Stimulated activated CD4-positive, alpha-beta T cell treated with anti-CD3 and anti-CD28 coated beads, Interleukin-4, amount 100 ng/mL, for 1 hour (primary cell): ENCODE data around the gene NMRAL1.

Experiments used
- DNase-seq: peaks from one replicate; pipeline ENCODE4 v3.0.0-alpha.2; 2020

The NMRAL1 gene

GRCh38 chr16:4463522-4464163, 10.8 kb downstream of the NMRAL1 start:
- DNase-seq: no peak

GRCh38 chr16:4461250-4462085, 13.0 kb downstream of the NMRAL1 start:
- DNase-seq: no peak

- DNase-seq: no peak
Observed at GRCh38 chr16:4460936-4461249, 13.5 kb downstream of the NMRAL1 start.

- no peak for DNase-seq
Observed at GRCh38 chr16:4455951-4456350, 18.5 kb downstream of the NMRAL1 start.

GRCh38 chr16:4455081-4455480, 19.3 kb downstream of the NMRAL1 start:
- DNase-seq: no peak

GRCh38 chr16:4454623-4455022, 19.8 kb downstream of the NMRAL1 start:
- no peak for DNase-seq

GRCh38 chr16:4452674-4453073, 21.8 kb downstream of the NMRAL1 start:
- no peak for DNase-seq

GRCh38 chr16:4450931-4451519, 23.4 kb downstream of the NMRAL1 start:
- no peak for DNase-seq

GRCh38 chr16:4450430-4450829, 24.0 kb downstream of the NMRAL1 start:
- DNase-seq: no peak

- DNase-seq: no peak
Observed at GRCh38 chr16:4443986-4444385, 30.4 kb downstream of the NMRAL1 start.

- no peak for DNase-seq
Observed at GRCh38 chr16:4443271-4443670, 31.2 kb downstream of the NMRAL1 start.

GRCh38 chr16:4442371-4442770, 32.1 kb downstream of the NMRAL1 start:
- DNase-seq: no peak

GRCh38 chr16:4437366-4437765, 37.1 kb downstream of the NMRAL1 start:
- DNase-seq: no peak

GRCh38 chr16:4435337-4436067, 38.9 kb downstream of the NMRAL1 start:
- no peak for DNase-seq

- DNase-seq: no peak
Observed at GRCh38 chr16:4433914-4434787, 40.3 kb downstream of the NMRAL1 start.

- DNase-seq: no peak
Observed at GRCh38 chr16:4433228-4433627, 41.2 kb downstream of the NMRAL1 start.

- DNase-seq: no peak
Observed at GRCh38 chr16:4431023-4431422, 43.4 kb downstream of the NMRAL1 start.

GRCh38 chr16:4428500-4428899, 45.9 kb downstream of the NMRAL1 start:
- DNase-seq: no peak

- no peak for DNase-seq
Observed at GRCh38 chr16:4426722-4427372, 47.6 kb downstream of the NMRAL1 start.

- no peak for DNase-seq
Observed at GRCh38 chr16:4426021-4426684, 48.3 kb downstream of the NMRAL1 start.

GRCh38 chr16:4425378-4426020, 48.9 kb downstream of the NMRAL1 start, which contains the start of gene DNAJA3:
Gene DNAJA3 (plus strand): TSS chr16:4425868. CDS start chr16:4425882, 14 bp downstream.
- peak; percentile 93 for DNase-seq
